ENCODE results near the gene MRPS11. TPM values are rescaled to one million over a fixed set of nuclear protein-coding genes. Genes with fewer than 3 reads are reported as not detected.

The MRPS11 gene
- total RNA-seq (10 to 100 TPM; 80.1 to 81.0 TPM), polyA plus RNA-seq (65.5 TPM)

DNA sequence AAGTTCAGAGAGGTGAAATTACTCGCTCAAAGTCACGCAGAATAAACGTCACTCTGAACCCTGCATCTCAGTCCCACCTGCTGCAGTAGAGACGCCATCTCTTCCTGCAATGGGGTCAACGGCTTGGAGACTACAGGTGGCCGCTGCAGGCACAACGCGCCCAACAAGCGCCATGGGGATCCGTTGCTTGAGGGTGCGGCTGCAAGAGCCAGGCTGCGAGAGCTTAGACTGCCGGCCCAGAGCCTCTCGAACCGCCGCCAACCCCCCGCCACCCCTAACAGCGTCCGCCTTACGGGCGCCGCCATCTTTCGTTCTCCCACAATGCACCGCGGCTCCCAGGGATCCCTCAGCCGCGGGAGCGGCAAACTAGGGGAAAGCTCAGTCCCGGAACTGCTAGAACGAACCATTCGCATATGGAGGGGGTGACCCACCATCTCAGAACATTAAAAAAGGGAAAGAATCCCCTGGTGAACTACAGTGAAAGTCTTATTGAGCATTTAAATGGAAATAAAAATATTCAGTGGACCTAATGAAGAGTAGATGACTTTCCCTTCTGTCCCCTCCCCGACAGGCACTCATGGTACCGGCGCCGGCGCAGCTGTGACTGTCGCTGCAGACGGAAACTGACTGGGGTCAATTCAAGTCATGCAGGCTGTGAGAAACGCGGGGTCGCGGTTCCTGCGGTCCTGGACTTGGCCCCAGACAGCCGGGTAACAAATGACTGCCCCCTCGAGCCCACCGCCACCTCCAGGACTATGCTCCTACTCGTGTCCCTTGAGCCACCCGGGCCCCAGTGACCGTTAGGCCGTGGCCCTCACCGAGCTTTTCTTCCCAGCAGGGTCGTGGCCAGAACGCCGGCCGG lies at the start of gene MRPS11, which contains the start of gene MRPL46:
MRPS11 (plus strand) TSS at position 636 of the 862 bp plus-strand sequence; CDS start at position 646, 10 bp downstream.
MRPL46 (minus strand) TSS at position 316 of the 862 bp plus-strand sequence; CDS start at position 305, 11 bp downstream.
- H3K36me3 Mint-ChIP-seq, result peaks cover 0 to 54% (median 11%) of the 10 kb centered on the region in 3 donors
- ChIA-PET POLR2A (interaction anchor here (1.0 kb wide), 3 partner anchors 171 to 868 kb away, joined by 3 to 7 read pairs (median 3); partner anchors contain the start of gene ISG20), CTCF (interaction anchor here (1.4 to 1.8 kb wide), 3 partner anchors 12 to 438 kb away, joined by 3 to 10 read pairs (median 4); no protein-coding TSS in a partner anchor)
- peak within 1 kb of the TSS; percentile 96 to 100 (median 99) for H3K27ac Mint-ChIP-seq
- peaks cover 23% of the 10 kb centered on the region for H3K4me1 ChIP-seq (ENCODE audit: insufficient read depth, low read length)
- no peaks in the 10 kb centered on the region for H3K9me3 ChIP-seq (ENCODE audit: low read length)
- peak; percentile 86 to 92 (median 89) for DNase-seq
- H3K4me3 Mint-ChIP-seq, result peak within 1 kb of the TSS in 6 of 7 donors; percentile 96 to 100 (median 98)
- H3K9me3 Mint-ChIP-seq, result no peaks in the 10 kb centered on the region
- peaks cover 0 to 2% of the 10 kb centered on the region in 2 donors for H3K27me3 Mint-ChIP-seq
- peaks cover 14% of the 10 kb centered on the region for H3K36me3 ChIP-seq (ENCODE audit: insufficient read depth, low read length)
- H3K27ac ChIP-seq (ENCODE audit: low read depth, low read length), result peak within 1 kb of the TSS; percentile 91
- peak within 1 kb of the TSS; percentile 88 for H3K4me3 ChIP-seq (ENCODE audit: low read length)
- H3K4me1 Mint-ChIP-seq, result peaks cover 28 to 35% (median 30%) of the 10 kb centered on the region in 3 donors
- H3K27me3 ChIP-seq (ENCODE audit: insufficient read depth, low read length, poor library complexity, severe bottlenecking), result no peaks in the 10 kb centered on the region

DNA sequence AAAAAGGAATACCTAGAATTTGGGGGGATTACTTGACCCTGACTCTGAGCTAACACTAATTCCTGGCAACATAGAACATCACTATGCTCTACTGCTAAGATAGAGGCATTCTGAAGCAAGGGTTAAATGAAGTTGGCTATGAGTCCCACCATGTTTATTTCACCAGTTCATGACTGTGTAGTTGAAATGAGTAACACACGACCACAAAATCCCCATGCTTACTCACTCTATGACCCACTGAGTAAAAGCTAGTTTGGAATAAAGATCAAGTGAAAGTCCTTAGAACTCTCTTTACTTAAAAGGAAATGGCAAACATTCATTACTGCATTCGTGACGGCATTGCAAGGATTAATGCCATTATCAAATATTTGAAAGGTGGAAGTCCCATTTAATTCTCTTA lies 47.7 kb upstream of the MRPS11 start:
- Histone ChIP-seq H3K36me3 (ENCODE audit: insufficient read depth, low read length) (no peaks in the 10 kb centered on the region), H3K27ac (ENCODE audit: low read depth, low read length) (no peak overlapping the region), H3K4me3 (ENCODE audit: low read length) (no peak overlapping the region), H3K27me3 (ENCODE audit: insufficient read depth, low read length, poor library complexity, severe bottlenecking) (no peaks in the 10 kb centered on the region), H3K4me1 (ENCODE audit: insufficient read depth, low read length) (no peaks in the 10 kb centered on the region), H3K9me3 (ENCODE audit: low read length) (no peaks in the 10 kb centered on the region)
- peaks cover 12 to 36% of the 10 kb centered on the region in 2 donors for H3K27me3 Mint-ChIP-seq
- ChIA-PET CTCF (no interaction called here), POLR2A (no interaction called here)
- no peak overlapping the region for H3K4me3 Mint-ChIP-seq
- no peak for DNase-seq
- no peaks in the 10 kb centered on the region for H3K4me1 Mint-ChIP-seq
- no peaks in the 10 kb centered on the region for H3K9me3 Mint-ChIP-seq
- peaks cover 0 to 2% (median 0%) of the 10 kb centered on the region in 3 donors for H3K36me3 Mint-ChIP-seq
- no peak overlapping the region for H3K27ac Mint-ChIP-seq

GRCh38 chr15:88423331-88423730 lies 44.2 kb upstream of the MRPS11 start:
- CTCF ChIA-PET, result no interaction called here
- H3K4me1 ChIP-seq (ENCODE audit: insufficient read depth, low read length), result no peaks in the 10 kb centered on the region
- Mint-ChIP-seq H3K9me3 (no peaks in the 10 kb centered on the region), H3K36me3 (peaks cover 0 to 2% (median 0%) of the 10 kb centered on the region in 3 donors), H3K27ac (no peak overlapping the region), H3K4me1 (no peaks in the 10 kb centered on the region), H3K27me3 (peaks cover 13 to 26% of the 10 kb centered on the region in 2 donors), H3K4me3 (no peak overlapping the region)
- H3K36me3 ChIP-seq (ENCODE audit: insufficient read depth, low read length), result no peaks in the 10 kb centered on the region
- no peaks in the 10 kb centered on the region for H3K27me3 ChIP-seq (ENCODE audit: insufficient read depth, low read length, poor library complexity, severe bottlenecking)
- POLR2A ChIA-PET, result no interaction called here
- DNase-seq, result no peak
- H3K27ac ChIP-seq (ENCODE audit: low read depth, low read length), result no peak overlapping the region
- no peaks in the 10 kb centered on the region for H3K9me3 ChIP-seq (ENCODE audit: low read length)
- no peak overlapping the region for H3K4me3 ChIP-seq (ENCODE audit: low read length)

GRCh38 chr15:88426304-88426703 lies 41.2 kb upstream of the MRPS11 start:
- H3K36me3 ChIP-seq (ENCODE audit: insufficient read depth, low read length), result no peaks in the 10 kb centered on the region
- Mint-ChIP-seq H3K4me1 (no peaks in the 10 kb centered on the region), H3K36me3 (no peaks in the 10 kb centered on the region), H3K4me3 (no peak overlapping the region), H3K27ac (no peak overlapping the region), H3K9me3 (no peaks in the 10 kb centered on the region), H3K27me3 (peaks cover 11 to 36% of the 10 kb centered on the region in 2 donors)
- no peak overlapping the region for H3K4me3 ChIP-seq (ENCODE audit: low read length)
- ChIA-PET POLR2A (no interaction called here), CTCF (no interaction called here)
- no peak for DNase-seq
- H3K27me3 ChIP-seq (ENCODE audit: insufficient read depth, low read length, poor library complexity, severe bottlenecking), result no peaks in the 10 kb centered on the region
- no peaks in the 10 kb centered on the region for H3K4me1 ChIP-seq (ENCODE audit: insufficient read depth, low read length)
- H3K9me3 ChIP-seq (ENCODE audit: low read length), result no peaks in the 10 kb centered on the region
- no peak overlapping the region for H3K27ac ChIP-seq (ENCODE audit: low read depth, low read length)

- no peak overlapping the region for H3K4me3 ChIP-seq (ENCODE audit: low read length)
- Mint-ChIP-seq H3K27ac (no peak overlapping the region), H3K4me3 (no peak overlapping the region), H3K36me3 (no peaks in the 10 kb centered on the region), H3K27me3 (peaks cover 8 to 32% of the 10 kb centered on the region in 2 donors), H3K9me3 (no peaks in the 10 kb centered on the region), H3K4me1 (no peaks in the 10 kb centered on the region)
- H3K4me1 ChIP-seq (ENCODE audit: insufficient read depth, low read length), result no peaks in the 10 kb centered on the region
- POLR2A ChIA-PET, result no interaction called here
- H3K27ac ChIP-seq (ENCODE audit: low read depth, low read length), result no peak overlapping the region
- no peak for DNase-seq
- H3K9me3 ChIP-seq (ENCODE audit: low read length), result no peaks in the 10 kb centered on the region
- no peaks in the 10 kb centered on the region for H3K27me3 ChIP-seq (ENCODE audit: insufficient read depth, low read length, poor library complexity, severe bottlenecking)
- no peaks in the 10 kb centered on the region for H3K36me3 ChIP-seq (ENCODE audit: insufficient read depth, low read length)
- CTCF ChIA-PET, result no interaction called here
Measured at GRCh38 chr15:88428053-88428452, 39.5 kb upstream of the MRPS11 start.

GRCh38 chr15:88428805-88429605 lies 38.5 kb upstream of the MRPS11 start:
- Histone ChIP-seq H3K27ac (ENCODE audit: low read depth, low read length) (no peak overlapping the region), H3K36me3 (ENCODE audit: insufficient read depth, low read length) (no peaks in the 10 kb centered on the region), H3K27me3 (ENCODE audit: insufficient read depth, low read length, poor library complexity, severe bottlenecking) (no peaks in the 10 kb centered on the region), H3K9me3 (ENCODE audit: low read length) (no peaks in the 10 kb centered on the region), H3K4me3 (ENCODE audit: low read length) (no peak overlapping the region), H3K4me1 (ENCODE audit: insufficient read depth, low read length) (no peaks in the 10 kb centered on the region)
- Mint-ChIP-seq H3K4me1 (no peaks in the 10 kb centered on the region), H3K36me3 (no peaks in the 10 kb centered on the region), H3K9me3 (no peaks in the 10 kb centered on the region), H3K27me3 (peaks cover 8 to 30% of the 10 kb centered on the region in 2 donors), H3K4me3 (no peak overlapping the region), H3K27ac (peak overlapping the region in 1 of 8 donors; percentile 48)
- no peak for DNase-seq
- CTCF ChIA-PET, result no interaction called here
- POLR2A ChIA-PET, result no interaction called here

DNA sequence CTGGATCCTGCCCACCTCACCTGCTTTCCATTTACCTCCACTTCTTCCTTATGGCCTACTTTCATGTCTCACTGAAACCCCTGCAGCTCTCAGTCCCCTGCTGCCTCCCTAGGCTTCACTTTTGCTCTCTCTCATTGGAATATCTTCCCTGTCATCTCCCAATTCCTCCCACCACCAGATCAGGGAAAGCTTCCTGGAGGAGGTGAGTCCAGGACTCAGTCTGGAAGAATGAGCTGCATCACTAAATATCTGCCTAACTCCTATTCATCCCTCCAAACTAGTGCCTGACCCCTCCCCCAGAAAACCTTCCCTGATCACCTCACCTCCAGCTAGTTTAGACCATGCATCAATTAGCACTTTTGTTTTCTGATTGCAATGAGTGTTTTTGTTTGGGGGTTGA lies 37.5 kb upstream of the MRPS11 start:
- no peak overlapping the region for H3K4me3 ChIP-seq (ENCODE audit: low read length)
- no peaks in the 10 kb centered on the region for H3K4me1 ChIP-seq (ENCODE audit: insufficient read depth, low read length)
- no peak overlapping the region for H3K27ac Mint-ChIP-seq
- H3K4me3 Mint-ChIP-seq, result no peak overlapping the region
- no peak for DNase-seq
- POLR2A ChIA-PET, result no interaction called here
- H3K9me3 ChIP-seq (ENCODE audit: low read length), result no peaks in the 10 kb centered on the region
- no peak overlapping the region for H3K27ac ChIP-seq (ENCODE audit: low read depth, low read length)
- no peaks in the 10 kb centered on the region for H3K27me3 ChIP-seq (ENCODE audit: insufficient read depth, low read length, poor library complexity, severe bottlenecking)
- no peaks in the 10 kb centered on the region for H3K36me3 ChIP-seq (ENCODE audit: insufficient read depth, low read length)
- no peaks in the 10 kb centered on the region for H3K36me3 Mint-ChIP-seq
- H3K27me3 Mint-ChIP-seq, result peaks cover 3 to 30% of the 10 kb centered on the region in 2 donors
- H3K4me1 Mint-ChIP-seq, result no peaks in the 10 kb centered on the region
- CTCF ChIA-PET, result no interaction called here
- H3K9me3 Mint-ChIP-seq, result no peaks in the 10 kb centered on the region

DNA sequence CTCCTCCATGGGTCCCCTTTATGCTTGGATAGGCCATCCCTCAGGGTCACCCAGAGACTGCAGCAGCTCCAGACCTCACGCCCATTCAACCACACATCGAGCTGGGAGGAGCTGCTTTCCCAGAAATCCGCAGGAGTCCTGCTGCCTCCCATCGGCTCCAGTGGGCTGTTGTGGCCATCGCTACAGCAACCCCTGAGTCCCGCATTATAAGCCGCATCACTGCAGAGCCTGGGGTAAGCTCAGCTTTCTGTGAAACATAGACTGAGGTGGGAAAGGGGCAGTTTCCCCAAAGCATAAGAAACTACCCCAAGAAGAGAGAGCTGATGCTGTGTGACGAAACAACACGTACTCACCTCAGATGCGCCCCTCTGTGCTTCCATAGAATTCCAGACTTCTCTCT lies 36.1 kb upstream of the MRPS11 start:
- Histone ChIP-seq H3K36me3 (ENCODE audit: insufficient read depth, low read length) (no peaks in the 10 kb centered on the region), H3K4me3 (ENCODE audit: low read length) (no peak overlapping the region), H3K27me3 (ENCODE audit: insufficient read depth, low read length, poor library complexity, severe bottlenecking) (no peaks in the 10 kb centered on the region), H3K4me1 (ENCODE audit: insufficient read depth, low read length) (no peaks in the 10 kb centered on the region), H3K27ac (ENCODE audit: low read depth, low read length) (no peak overlapping the region), H3K9me3 (ENCODE audit: low read length) (no peaks in the 10 kb centered on the region)
- H3K27ac Mint-ChIP-seq, result no peak overlapping the region
- H3K36me3 Mint-ChIP-seq, result no peaks in the 10 kb centered on the region
- CTCF ChIA-PET, result no interaction called here
- H3K4me3 Mint-ChIP-seq, result no peak overlapping the region
- H3K27me3 Mint-ChIP-seq, result peaks cover 3 to 26% of the 10 kb centered on the region in 2 donors
- no peak for DNase-seq
- H3K4me1 Mint-ChIP-seq, result no peaks in the 10 kb centered on the region
- no peaks in the 10 kb centered on the region for H3K9me3 Mint-ChIP-seq
- POLR2A ChIA-PET, result no interaction called here
